H9 (cell line): ENCODE results near the gene CEP152. TPM values are rescaled to one million over a fixed set of nuclear protein-coding genes. Genes with fewer than 3 reads are reported as not detected.

ENCODE experiments used
- DNase-seq: peaks from one replicate; pipeline ENCODE4 v3.0.0-alpha.2; 2017
- H2AFZ ChIP-seq: one replicate; pipeline ENCODE4 v1.6.1; 2013; ENCODE audit warnings: mild to moderate bottlenecking, low read length, control low read depth, moderate library complexity
- H2AK5ac ChIP-seq: 2 replicates; pipeline ENCODE4 v1.6.1; 2013; ENCODE audit warnings: low read length, control low read depth, mixed read lengths; ENCODE audit not compliant: insufficient read length
- H2BK120ac ChIP-seq: one replicate; pipeline ENCODE4 v1.6.1; 2013; ENCODE audit warnings: low read depth, mild to moderate bottlenecking, low read length, control low read depth, inconsistent platforms; ENCODE audit not compliant: poor library complexity, severe bottlenecking
- H2BK12ac ChIP-seq: 2 replicates; pipeline ENCODE4 v1.6.1; 2013; ENCODE audit warnings: low read length, control low read depth, mixed read lengths, low read depth; ENCODE audit not compliant: insufficient read length
- H2BK15ac ChIP-seq: 2 replicates; pipeline ENCODE4 v1.6.1; 2013; ENCODE audit warnings: low read depth, low read length, control low read depth
- H2BK20ac ChIP-seq: one replicate; pipeline ENCODE4 v1.6.1; 2013; ENCODE audit warnings: low read depth, mild to moderate bottlenecking, low read length, control low read depth, inconsistent platforms; ENCODE audit not compliant: poor library complexity, severe bottlenecking
- H2BK5ac ChIP-seq: 2 replicates; pipeline ENCODE4 v1.6.1; 2013; ENCODE audit warnings: low read length, control low read depth, mixed read lengths; ENCODE audit not compliant: insufficient read length
- H3K14ac ChIP-seq: 2 replicates; pipeline ENCODE4 v1.6.1; 2013; ENCODE audit warnings: low read length, control low read depth; ENCODE audit not compliant: insufficient read depth
- H3K18ac ChIP-seq: 2 replicates; pipeline ENCODE4 v1.6.1; 2013; ENCODE audit warnings: low read depth, mild to moderate bottlenecking, mixed read lengths, low read length, control low read depth; ENCODE audit not compliant: insufficient read length
- H3K23ac ChIP-seq: 2 replicates; pipeline ENCODE4 v1.6.1; 2013; ENCODE audit warnings: low read length, control low read depth, mixed read lengths, low read depth; ENCODE audit not compliant: insufficient read length
- H3K23me2 ChIP-seq: 2 replicates; pipeline ENCODE4 v1.6.1; 2013; ENCODE audit warnings: low read depth, mild to moderate bottlenecking, mixed read lengths, low read length, control low read depth; ENCODE audit not compliant: insufficient read length, poor library complexity, severe bottlenecking
- H3K27ac ChIP-seq: 2 replicates; pipeline ENCODE4 v1.5.1; 2013; ENCODE audit warnings: low read length, control low read depth, mixed read lengths, low read depth; ENCODE audit not compliant: insufficient read length
- H3K27me3 ChIP-seq: 2 replicates; pipeline ENCODE4 v1.6.1; 2013; ENCODE audit warnings: low read length, control low read depth, inconsistent platforms; ENCODE audit not compliant: insufficient read depth
- H3K4ac ChIP-seq: 2 replicates; pipeline ENCODE4 v1.6.1; 2013; ENCODE audit warnings: low read depth, mild to moderate bottlenecking, control low read depth, inconsistent platforms, low read length, moderate library complexity
- H3K4me1 ChIP-seq: 2 replicates; pipeline ENCODE4 v1.6.1; 2013; ENCODE audit warnings: low read length, control low read depth, inconsistent platforms; ENCODE audit not compliant: insufficient read depth
- H3K4me2 ChIP-seq: 2 replicates; pipeline ENCODE4 v1.6.1; 2013; ENCODE audit warnings: low read length, control low read depth, mixed read lengths; ENCODE audit not compliant: insufficient read length, insufficient read depth
- H3K56ac ChIP-seq: 2 replicates; pipeline ENCODE4 v1.6.1; 2013; ENCODE audit warnings: low read depth, mild to moderate bottlenecking, mixed read lengths, low read length, control low read depth; ENCODE audit not compliant: insufficient read length
- H3K79me1 ChIP-seq: 2 replicates; pipeline ENCODE4 v1.6.1; 2013; ENCODE audit warnings: low read depth, mild to moderate bottlenecking, moderate library complexity, low read length, control low read depth, inconsistent platforms; ENCODE audit not compliant: insufficient read depth, poor library complexity, severe bottlenecking
- H3K79me2 ChIP-seq: 2 replicates; pipeline ENCODE4 v1.6.1; 2013; ENCODE audit warnings: low read length, control low read depth, inconsistent platforms; ENCODE audit not compliant: insufficient read depth
- H3K9ac ChIP-seq: 2 replicates; pipeline ENCODE4 v1.6.1; 2013; ENCODE audit warnings: low read length, control low read depth, mixed read lengths; ENCODE audit not compliant: insufficient read length; ENCODE audit errors: extremely low read depth
- H3K9me3 ChIP-seq: one replicate; pipeline ENCODE4 v1.6.1; 2013; ENCODE audit warnings: low read depth, low read length, inconsistent platforms; ENCODE audit not compliant: control insufficient read depth
- H3T11ph ChIP-seq: one replicate; pipeline ENCODE4 v1.6.1; 2013; ENCODE audit warnings: mild to moderate bottlenecking, low read length, control low read depth, inconsistent platforms
- H4K20me1 ChIP-seq: one replicate; pipeline ENCODE4 v1.6.1; 2013; ENCODE audit not compliant: control insufficient read depth, insufficient read length, insufficient read depth
- H4K5ac ChIP-seq: 2 replicates; pipeline ENCODE4 v1.6.1; 2013; ENCODE audit warnings: low read depth, mild to moderate bottlenecking, mixed read lengths, low read length, control low read depth; ENCODE audit not compliant: insufficient read length
- H4K8ac ChIP-seq: replicated peaks from 2 replicates; pipeline ENCODE4 v1.6.1; 2013; ENCODE audit warnings: low read length, control low read depth, mixed read lengths, low read depth; ENCODE audit not compliant: insufficient read length
- H4K91ac ChIP-seq: 2 replicates; pipeline ENCODE4 v1.6.1; 2013; ENCODE audit warnings: low read depth, mild to moderate bottlenecking, moderate library complexity, mixed read lengths, low read length, control low read depth; ENCODE audit not compliant: insufficient read length
- H3K27ac Mint-ChIP-seq, 3 experiments: 2 replicates in 2 of 3; 3 replicates in 1 of 3; pipeline ENCODE4 v1.8.0; 2020 to 2021; ENCODE audit warnings: mixed read lengths in 3 of 3, mild to moderate bottlenecking in 1 of 3, moderate library complexity in 1 of 3
- H3K27me3 Mint-ChIP-seq: 2 replicates; pipeline ENCODE4 v1.8.0; 2021; ENCODE audit warnings: low read depth, mild to moderate bottlenecking, moderate library complexity, mixed read lengths
- H3K36me3 Mint-ChIP-seq, 3 experiments: 2 replicates in 2 of 3; 3 replicates in 1 of 3; pipeline ENCODE4 v1.8.0; 2020 to 2021; ENCODE audit warnings: low read depth in 3 of 3, mixed read lengths in 3 of 3; ENCODE audit not compliant: insufficient read depth in 1 of 3
- H3K4me1 Mint-ChIP-seq, 2 experiments: 2 replicates each; pipeline ENCODE4 v1.8.0; 2020; ENCODE audit warnings: mixed read lengths in 2 of 2
- H3K4me3 Mint-ChIP-seq, 2 experiments: 2 replicates in 1 of 2; 3 replicates in 1 of 2; pipeline ENCODE4 v1.8.0; 2020 to 2021; ENCODE audit warnings: mild to moderate bottlenecking in 2 of 2, mixed read lengths in 2 of 2, moderate library complexity in 1 of 2
- H3K9me3 Mint-ChIP-seq, 2 experiments: 2 replicates in 1 of 2; 3 replicates in 1 of 2; pipeline ENCODE4 v1.8.0; 2020; ENCODE audit warnings: mild to moderate bottlenecking in 2 of 2, mixed read lengths in 2 of 2, moderate library complexity in 1 of 2
- CTCF ChIP-seq: fragments of 200-600 bp; sonication (generic); conservative IDR thresholded peaks from 3 replicates; pipeline ENCODE4 v1.8.0; 2021; ENCODE audit warnings: antibody characterized with exemption, mild to moderate bottlenecking
- WGBS: extraction: QIAGEN DNeasy Blood & Tissue Kit; methylation state at CpG from one replicate; pipeline ENCODE4 v1.1.7; 2013; ENCODE audit warnings: missing lambda C conversion rate, low lambda C conversion rate, mixed read lengths; ENCODE audit not compliant: insufficient read length; ENCODE audit errors: extremely low coverage; 5-methylcytosine and 5-hydroxymethylcytosine counted together
- total RNA-seq: library from RNA; stranded (reverse); gene quantifications from 2 replicates; pipeline ENCODE4 v1.2.1, GENCODE V29; 2021

The CEP152 gene
- total RNA-seq, 1 experiment from 2014 or later: 10.9 TPM

DNA sequence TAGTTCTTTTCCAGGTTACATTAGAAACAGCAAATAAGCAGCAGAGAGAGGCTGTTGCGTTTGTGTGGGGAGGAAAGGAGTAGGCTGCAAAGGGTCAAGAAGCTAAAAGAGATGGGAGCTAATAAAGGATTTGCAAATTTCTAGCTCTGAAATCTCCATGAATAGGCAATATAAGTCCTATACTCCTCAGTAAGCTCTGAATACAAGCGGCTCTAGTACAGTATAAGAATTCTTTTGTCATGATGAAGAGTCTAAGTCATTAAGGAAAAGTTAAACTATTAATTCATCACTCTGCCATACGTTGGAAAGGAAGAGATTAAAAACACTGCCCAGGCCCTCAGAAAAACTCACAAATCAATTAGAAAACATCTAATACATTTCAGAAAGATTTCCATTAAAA is 59.3 kb downstream of the CEP152 start:
- Histone ChIP-seq H3K79me1 (no peaks in the 10 kb centered on the region), H3K79me2 (no peaks in the 10 kb centered on the region), H3K23me2 (no peaks in the 10 kb centered on the region), H3K56ac (no peak overlapping the region), H2AK5ac (no peak overlapping the region), H2AFZ (no peak overlapping the region), H3K14ac (no peak overlapping the region), H3K9me3 (no peaks in the 10 kb centered on the region), H3K4ac (no peak overlapping the region), H2BK120ac (no peak overlapping the region), H3T11ph (no peak overlapping the region), H4K8ac (no peak overlapping the region), H2BK12ac (no peak overlapping the region), H4K20me1 (no peaks in the 10 kb centered on the region), H3K27ac (no peak overlapping the region), H3K4me1 (no peaks in the 10 kb centered on the region), H4K5ac (no peak overlapping the region), H2BK15ac (no peak overlapping the region), H3K18ac (no peak overlapping the region), H2BK20ac (no peak overlapping the region), H3K23ac (no peak overlapping the region), H4K91ac (no peak overlapping the region), H2BK5ac (no peak overlapping the region), H3K4me2 (no peak overlapping the region), H3K27me3 (no peaks in the 10 kb centered on the region), H3K9ac (no peak overlapping the region)
- TF ChIP-seq CTCF: no peak
- no peaks in the 10 kb centered on the region for H3K27me3 Mint-ChIP-seq
- DNase-seq: no peak
- H3K27ac Mint-ChIP-seq: 0 out of 7 replicates have a peak overlapping the region, but pooled peaks of 1 of the 3 experiments have one; percentile 34
- H3K9me3 Mint-ChIP-seq: no peaks in the 10 kb centered on the region
- WGBS: no CpG with 5 or more reads among the region's 3 CpGs
- peaks cover 2 to 19% (median 13%) of the 10 kb centered on the region in 3 experiments; a peak in 6 of 7 replicates for H3K36me3 Mint-ChIP-seq
- no peak overlapping the region for H3K4me3 Mint-ChIP-seq
- H3K4me1 Mint-ChIP-seq: peaks cover 8 to 9% of the 10 kb centered on the region in 2 experiments
